HepG2 (cell line): ENCODE measurements around the gene PPP1R9B. TPM values are rescaled to one million over a fixed set of nuclear protein-coding genes. Genes with fewer than 3 reads are reported as not detected.

Experiments
- ATF7-NPFF ChIP-seq: sonication (generic); formaldehyde crosslinking; IDR thresholded peaks from 2 replicates; pipeline ENCODE4 v1.8.1; 2023; ENCODE audit warnings: mild to moderate bottlenecking, low read depth, missing genetic modification reagents, moderate library complexity
- CBX2 ChIP-seq, 2 experiments: fragments of 200-600 bp in 1 of 2; sonication (generic); formaldehyde crosslinking in 1 of 2; IDR thresholded peaks; 2 replicates each; pipeline versions ENCODE4 v1.7.0 to v1.8.1; 2018 to 2022; ENCODE audit warnings: low read depth in 2 of 2, low read length in 1 of 2, mild to moderate bottlenecking in 1 of 2, missing genetic modification reagents in 1 of 2
- CHD4 ChIP-seq: fragments of 200-600 bp; sonication (generic); IDR thresholded peaks from 2 replicates; pipeline ENCODE4 v1.7.0; 2017; ENCODE audit warnings: mild to moderate bottlenecking, low read length, borderline replicate concordance
- FIP1L1 ChIP-seq: fragments of 200-400 bp; formaldehyde crosslinking; IDR thresholded peaks from 2 replicates; pipeline ENCODE4 v1.6.1; 2018; ENCODE audit warnings: low read depth, mild to moderate bottlenecking, low read length, moderate library complexity, borderline replicate concordance; ENCODE audit not compliant: insufficient read depth
- FOXC1 ChIP-seq: sonication (generic); formaldehyde crosslinking; IDR thresholded peaks from 2 replicates; pipeline ENCODE4 v1.8.0; 2022; ENCODE audit warnings: mild to moderate bottlenecking, missing genetic modification reagents, borderline replicate concordance
- HIC2 ChIP-seq: sonication (generic); formaldehyde crosslinking; IDR thresholded peaks from 2 replicates; pipeline ENCODE4 v1.9.0; 2022; ENCODE audit warnings: low read depth, missing genetic modification reagents
- MLX ChIP-seq: IDR thresholded peaks from 2 replicates; pipeline ENCODE4 v1.6.1; 2016
- MXD4 ChIP-seq: IDR thresholded peaks from 2 replicates; pipeline ENCODE4 v1.6.1; 2016; ENCODE audit warnings: mild to moderate bottlenecking, missing biosample characterization, missing genetic modification reagents
- NR2C2 ChIP-seq: sonication (generic); formaldehyde crosslinking; IDR thresholded peaks from 2 replicates; pipeline ENCODE4 v1.4.0; 2020; ENCODE audit warnings: missing genetic modification reagents, mild to moderate bottlenecking, moderate library complexity, borderline replicate concordance
- REPIN1 ChIP-seq: sonication (generic); formaldehyde crosslinking; IDR thresholded peaks from 2 replicates; pipeline ENCODE4 v1.8.0; 2022; ENCODE audit warnings: missing genetic modification reagents, low read depth, mild to moderate bottlenecking, borderline replicate concordance
- RNF219 ChIP-seq: sonication (generic); formaldehyde crosslinking; IDR thresholded peaks from 2 replicates; pipeline ENCODE4 v1.5.0; 2020; ENCODE audit warnings: mild to moderate bottlenecking, missing genetic modification reagents
- SMYD3 ChIP-seq: sonication (generic); formaldehyde crosslinking; IDR thresholded peaks from 2 replicates; pipeline ENCODE4 v1.8.1; 2023; ENCODE audit warnings: mild to moderate bottlenecking, missing genetic modification reagents
- SPEN ChIP-seq: sonication (generic); formaldehyde crosslinking; IDR thresholded peaks from 2 replicates; pipeline ENCODE4 v1.5.1; 2020; ENCODE audit warnings: low read depth, mild to moderate bottlenecking, missing genetic modification reagents
- SRF ChIP-seq: IDR thresholded peaks from 2 replicates; pipeline ENCODE4 v1.6.1; 2011; ENCODE audit warnings: mild to moderate bottlenecking, low read depth, low read length, moderate library complexity
- TRAFD1 ChIP-seq: sonication (generic); formaldehyde crosslinking; IDR thresholded peaks from 2 replicates; pipeline ENCODE4 v1.5.1; 2020; ENCODE audit warnings: missing genetic modification reagents, mild to moderate bottlenecking, borderline replicate concordance
- ZBTB26 ChIP-seq: IDR thresholded peaks from 2 replicates; pipeline ENCODE4 v1.6.1; 2016; ENCODE audit warnings: missing compliant biosample characterization, missing genetic modification reagents, borderline replicate concordance
- ZBTB8A ChIP-seq: sonication (generic); formaldehyde crosslinking; IDR thresholded peaks from 2 replicates; pipeline ENCODE4 v1.4.0; 2020; ENCODE audit warnings: mild to moderate bottlenecking, low read depth, missing genetic modification reagents, borderline replicate concordance
- ZMYM2 ChIP-seq: sonication (generic); formaldehyde crosslinking; IDR thresholded peaks from 2 replicates; pipeline ENCODE4 v1.8.0; 2022; ENCODE audit warnings: mild to moderate bottlenecking, missing genetic modification reagents
- ZNF235 ChIP-seq: sonication (generic); formaldehyde crosslinking; IDR thresholded peaks from 2 replicates; pipeline ENCODE4 v1.8.1; 2023; ENCODE audit warnings: mild to moderate bottlenecking, missing genetic modification reagents, borderline replicate concordance
- ZNF264 ChIP-seq: sonication (generic); formaldehyde crosslinking; IDR thresholded peaks from 2 replicates; pipeline ENCODE4 v1.4.0; 2020; ENCODE audit warnings: missing genetic modification reagents
- ZNF615 ChIP-seq: sonication (generic); formaldehyde crosslinking; IDR thresholded peaks from 2 replicates; pipeline ENCODE4 v1.5.0; 2020; ENCODE audit warnings: mild to moderate bottlenecking, missing genetic modification reagents, borderline replicate concordance
- polyA plus RNA-seq, 8 experiments: library from polyadenylated mRNA; depleted of rRNA in 3 of 8; stranded (reverse) in 7 of 8; unstranded in 1 of 8; fragments of >200 nt; fragmentation: Illumina TruSeq in 4 of 8; extraction: Trizol in 4 of 8; gene quantifications; 2 replicates each; pipeline versions ENCODE4 v1.2.1 to v1.2.3, GENCODE V29; 2011 to 2016; ENCODE audit warnings: low read depth in 4 of 8, missing spikeins in 1 of 8, mixed read lengths in 1 of 8; ENCODE audit not compliant: insufficient read depth in 1 of 8
- total RNA-seq, 5 experiments: library from RNA; depleted of rRNA; stranded (reverse); fragments of >200 nt; fragmentation: Illumina TruSeq; extraction: Trizol; gene quantifications; 2 replicates each; pipeline ENCODE4 v1.2.3, GENCODE V29; 2016; ENCODE audit warnings: low read depth in 1 of 5

Gene PPP1R9B
- total and polyA plus RNA-seq, 2 of the 13 experiments (the other 11 are each of a cell fraction or from before 2014, with no cell fraction given), result 9.4 to 15.8 TPM

GRCh38 chr17:50130559-50131305 is 19.7 kb downstream of the PPP1R9B start (continued):
- TF ChIP-seq TRAFD1 (no peak), CHD4 (no peak), MXD4 (CRISPR knock-in tag) (no peak), MLX (CRISPR knock-in tag) (no peak), NR2C2 (CRISPR knock-in tag) (no peak), ZNF235 (no peak), ZNF264 (CRISPR knock-in tag) (no peak), ZNF615 (no peak), ATF7-NPFF (CRISPR knock-in tag) (no peak), ZBTB8A (CRISPR knock-in tag) (no peak), ZBTB26 (CRISPR knock-in tag) (0 out of 2 replicates have a peak, but pooled peaks have one; percentile 17), CBX2 (IDR thresholded peaks at IDR 0.05; ENCODE audit: low read depth, low read length) (no peak), CBX2 (CRISPR knock-in tag; IDR thresholded peaks at IDR 0.05; ENCODE audit: low read depth) (no peak), SMYD3 (no peak), HIC2 (no peak; the same call in 1 of the 2 replicates), RNF219 (no peak), ZMYM2 (CRISPR knock-in tag) (no peak), SRF (no peak), SPEN (0 out of 2 replicates have a peak, but pooled peaks have one; percentile 27), FOXC1 (CRISPR knock-in tag) (no peak), FIP1L1 (no peak), REPIN1 (no peak)
- TF ChIP-seq, all 625 proteins: peak for 20
